Prostate gland (tissue), 2 donors: ENCODE results near the gene PSORS1C1.

Experiments used
- CTCF ChIP-seq, 4 experiments: fragments of 200-600 bp in 2 of 4; fragments of 450-650 bp in 2 of 4; sonication (generic) in 2 of 4; IDR thresholded peaks; 1 replicate in 3 of 4; 2 replicates in 1 of 4; pipeline ENCODE4 v1.5.1; 2016 to 2019; ENCODE audit warnings: antibody characterized with exemption in 4 of 4, mild to moderate bottlenecking in 2 of 4, moderate library complexity in 2 of 4
- POLR2AphosphoS5 ChIP-seq: sonication (generic); formaldehyde crosslinking; IDR thresholded peaks from one replicate; pipeline ENCODE4 v1.6.1; 2017; ENCODE audit warnings: antibody characterized with exemption

DNA sequence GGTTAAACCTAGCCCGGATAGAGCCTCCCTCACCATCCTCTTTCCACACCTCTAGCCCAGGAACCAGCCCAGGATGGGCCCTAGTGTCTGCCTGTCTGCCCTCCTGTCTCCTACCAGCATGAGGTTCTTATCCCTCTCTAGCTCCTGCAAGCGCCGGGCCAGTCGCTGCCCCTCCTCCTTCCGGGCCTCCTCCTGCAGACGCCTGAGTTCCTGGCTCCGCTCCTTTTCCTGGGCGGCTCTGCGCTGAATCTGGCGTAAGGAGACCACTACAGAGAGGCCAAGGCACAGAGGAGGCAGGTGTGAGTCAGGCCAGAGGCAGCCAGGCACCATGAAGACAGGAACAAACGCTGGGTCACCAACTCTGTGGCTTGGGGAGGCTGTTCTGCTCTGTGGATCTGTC lies 28.5 kb downstream of the PSORS1C1 start:
- TF ChIP-seq CTCF (IDR thresholded peaks at IDR 0.05) (no peak), POLR2AphosphoS5 (no peak)
